NCI-H1105 treated with DMSO at 0.1 percent for 48 hours (cell line): Measurements from ENCODE around the gene P2RX5.

Source experiments
- DNase-seq: peaks from one replicate; lab custom pipeline; 2025; lab: John Stamatoyannopoulos, UW

The P2RX5 gene

DNA sequence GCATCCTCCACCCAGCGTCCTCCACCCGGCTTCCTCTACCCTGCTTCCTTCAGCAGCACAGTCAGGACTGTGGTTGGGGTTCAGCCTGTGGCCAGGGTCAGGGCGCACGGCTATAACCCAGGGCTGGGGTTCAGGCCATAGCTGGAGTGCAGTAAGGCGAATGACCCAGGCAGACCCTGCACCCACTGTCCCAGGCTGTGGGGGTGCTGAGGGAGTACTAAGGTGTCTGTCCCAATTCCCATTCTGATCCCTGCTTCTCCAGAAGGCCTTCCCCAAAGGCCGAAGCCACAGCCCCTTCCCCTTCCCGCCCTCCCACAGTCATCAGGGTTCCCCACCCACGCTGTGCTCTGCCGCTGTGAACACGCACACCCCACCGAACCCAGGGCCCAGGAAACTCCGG is 14.9 kb downstream of the P2RX5 start:
- DNase-seq = no peak

DNA sequence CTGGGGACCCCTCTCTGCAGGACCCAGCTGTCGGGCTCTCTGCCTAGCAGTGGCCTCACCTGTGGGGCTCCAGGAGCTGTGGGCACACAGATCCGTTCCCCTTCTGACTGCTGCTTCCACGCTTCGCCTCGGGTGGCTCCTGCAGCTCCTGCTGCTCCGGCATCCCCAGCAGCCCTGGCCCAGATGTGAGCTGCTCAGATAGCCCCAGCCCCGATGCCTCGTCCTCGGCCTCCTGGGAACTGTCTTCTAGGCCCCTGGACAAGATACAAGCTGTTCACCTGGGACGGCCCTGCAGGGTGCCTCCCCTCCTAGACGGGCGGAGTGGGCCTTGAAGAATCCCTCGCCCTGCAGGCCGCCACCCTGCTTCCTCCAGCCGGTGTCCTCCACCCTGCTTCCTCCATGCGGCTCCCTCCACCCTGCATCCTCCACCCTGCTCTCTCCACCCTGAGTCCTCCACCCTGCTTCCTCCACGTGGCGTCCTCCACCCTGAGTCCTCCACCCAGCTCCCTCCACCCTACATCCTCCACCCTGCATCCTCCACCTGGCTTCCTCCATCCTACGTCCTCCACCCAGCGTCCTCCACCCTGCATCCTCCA is 16.3 kb downstream of the P2RX5 start:
- no peak for DNase-seq

DNA sequence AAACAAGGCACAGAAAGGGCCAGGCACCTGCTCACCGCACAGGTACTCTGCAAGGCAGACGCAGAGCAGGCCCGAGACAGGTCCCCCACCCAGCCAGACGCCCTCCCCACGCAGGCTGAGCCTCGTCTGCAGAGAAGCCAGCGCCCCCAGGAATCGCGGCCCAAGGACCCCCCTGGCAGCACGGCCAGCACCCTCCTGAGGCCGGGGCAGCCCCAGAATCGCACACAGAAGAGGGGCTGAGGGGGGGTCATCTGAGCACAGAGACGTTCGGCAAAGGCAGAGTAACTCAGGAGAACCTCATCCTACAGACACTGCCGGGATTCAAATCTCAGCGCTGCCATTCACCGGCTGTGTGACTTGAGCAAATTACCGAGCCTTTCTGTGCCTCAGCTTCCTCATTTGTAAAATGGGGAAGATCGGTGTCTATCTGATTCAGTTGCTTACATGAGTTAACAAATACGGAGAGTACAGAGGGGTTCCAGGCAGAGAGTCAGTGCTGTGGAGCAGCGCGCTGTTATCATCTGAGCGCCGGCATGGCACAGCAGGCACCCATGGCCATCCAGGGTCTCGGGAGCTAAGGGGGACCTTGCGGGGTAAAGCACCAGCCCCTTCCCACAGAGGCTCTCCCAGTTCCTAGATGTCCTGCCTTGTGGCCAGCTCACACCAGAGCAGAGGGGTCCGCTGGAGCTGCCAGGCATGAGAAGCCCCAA is 17.0 kb downstream of the P2RX5 start:
- no peak for DNase-seq

DNA sequence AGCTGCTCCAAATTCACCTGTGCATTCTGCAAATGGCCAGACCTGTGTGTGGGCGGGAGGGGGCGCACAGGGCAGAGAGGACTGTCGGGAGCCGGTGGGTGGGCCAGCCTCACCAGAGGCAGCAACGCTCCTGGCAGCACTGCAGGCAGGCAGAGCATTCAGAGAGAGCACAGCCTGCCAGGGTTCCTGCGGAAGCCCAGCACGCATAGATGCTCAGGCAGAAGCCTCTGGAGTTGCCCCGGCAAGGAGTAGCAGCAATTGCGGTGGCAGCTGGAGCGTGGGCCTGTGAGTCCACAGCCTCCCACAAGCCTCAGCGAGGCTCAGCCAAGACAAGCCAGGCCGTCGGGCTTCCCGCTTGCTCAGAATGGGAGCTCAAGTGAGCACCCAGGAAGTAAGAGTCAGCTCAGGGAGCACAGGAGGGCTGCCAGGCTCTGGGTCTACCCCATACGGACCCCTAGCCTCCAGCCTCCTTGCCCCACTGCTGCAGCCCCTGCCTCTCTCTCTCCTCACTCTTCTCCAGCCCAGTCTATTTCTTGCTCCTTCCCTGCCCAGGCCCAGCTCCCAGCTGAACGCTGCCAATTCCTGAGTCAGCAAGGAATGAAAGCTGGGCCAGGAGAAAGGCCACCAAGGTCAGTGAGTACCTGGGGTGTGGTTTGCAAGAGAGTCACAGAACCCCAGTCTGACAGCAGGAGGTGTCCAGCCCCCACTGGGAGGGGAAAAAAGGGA is 17.7 kb downstream of the P2RX5 start:
- no peak for DNase-seq

DNA sequence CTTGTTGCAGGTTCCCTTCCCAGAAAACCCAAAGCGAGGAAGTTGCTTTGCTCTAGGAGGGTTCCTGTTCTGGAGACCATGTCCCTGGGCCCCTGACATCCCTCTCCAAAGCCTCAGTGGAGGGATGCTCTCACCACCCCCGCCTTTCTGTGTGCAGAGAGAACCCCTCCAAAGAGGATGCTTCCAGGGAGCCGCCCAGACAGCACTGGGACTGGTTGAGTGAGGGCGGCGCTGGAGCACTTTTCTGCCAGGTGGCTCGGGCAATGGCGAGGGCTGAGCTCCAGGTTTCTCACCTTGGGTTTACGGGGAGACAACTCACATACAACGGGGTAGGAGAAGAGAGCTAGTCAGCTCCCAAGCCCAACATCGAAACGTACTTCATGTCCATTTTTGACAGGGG is 20.1 kb downstream of the P2RX5 start:
- no peak for DNase-seq

DNA sequence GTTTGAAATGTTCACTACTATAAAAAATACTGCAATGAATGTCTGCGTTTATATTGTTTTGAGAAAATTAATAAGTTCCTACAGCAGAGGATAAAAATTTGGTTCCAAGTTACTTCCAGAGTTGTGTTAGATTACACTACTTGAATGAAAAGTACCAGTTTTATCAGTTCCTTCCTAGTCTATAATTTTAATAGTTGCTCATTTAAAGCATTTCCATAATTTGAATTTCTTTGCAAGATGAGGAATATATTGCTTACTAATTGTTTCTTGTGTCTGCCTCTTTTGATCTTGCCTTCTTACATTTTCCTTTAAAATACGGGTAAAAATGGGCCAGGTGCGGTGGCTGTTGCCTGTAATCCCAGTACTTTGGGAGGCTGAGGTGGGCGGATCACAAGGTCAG is 23.4 kb downstream of the P2RX5 start:
- no peak for DNase-seq

DNA sequence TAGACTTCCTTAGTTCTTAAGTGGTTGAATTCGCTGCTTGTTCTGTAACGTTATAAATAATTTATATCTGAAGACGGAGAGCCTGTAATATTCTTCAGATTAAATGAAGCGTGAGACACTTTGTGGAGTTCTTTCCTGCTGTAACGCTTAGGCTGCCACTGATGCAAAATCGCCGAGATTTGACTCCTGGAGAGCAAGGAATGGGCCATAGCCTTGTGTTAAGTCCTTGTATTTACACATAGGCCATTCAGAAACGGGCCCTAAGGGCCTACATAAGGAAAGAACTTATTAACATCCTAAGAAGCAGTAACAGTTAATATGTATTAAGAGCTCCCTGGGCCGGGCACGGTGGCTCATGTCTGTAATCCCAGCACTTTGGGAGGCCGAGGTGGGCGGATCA is 26.4 kb downstream of the P2RX5 start:
- no peak for DNase-seq

DNA sequence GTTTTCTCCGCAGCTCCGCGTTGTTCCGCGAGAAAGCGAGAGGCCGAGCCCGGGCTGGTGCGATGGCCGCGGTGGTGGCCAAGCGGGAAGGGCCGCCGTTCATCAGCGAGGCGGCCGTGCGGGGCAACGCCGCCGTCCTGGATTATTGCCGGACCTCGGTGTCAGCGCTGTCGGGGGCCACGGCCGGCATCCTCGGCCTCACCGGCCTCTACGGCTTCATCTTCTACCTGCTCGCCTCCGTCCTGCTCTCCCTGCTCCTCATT is 26.9 kb downstream of the P2RX5 start:
- no peak for DNase-seq

DNA sequence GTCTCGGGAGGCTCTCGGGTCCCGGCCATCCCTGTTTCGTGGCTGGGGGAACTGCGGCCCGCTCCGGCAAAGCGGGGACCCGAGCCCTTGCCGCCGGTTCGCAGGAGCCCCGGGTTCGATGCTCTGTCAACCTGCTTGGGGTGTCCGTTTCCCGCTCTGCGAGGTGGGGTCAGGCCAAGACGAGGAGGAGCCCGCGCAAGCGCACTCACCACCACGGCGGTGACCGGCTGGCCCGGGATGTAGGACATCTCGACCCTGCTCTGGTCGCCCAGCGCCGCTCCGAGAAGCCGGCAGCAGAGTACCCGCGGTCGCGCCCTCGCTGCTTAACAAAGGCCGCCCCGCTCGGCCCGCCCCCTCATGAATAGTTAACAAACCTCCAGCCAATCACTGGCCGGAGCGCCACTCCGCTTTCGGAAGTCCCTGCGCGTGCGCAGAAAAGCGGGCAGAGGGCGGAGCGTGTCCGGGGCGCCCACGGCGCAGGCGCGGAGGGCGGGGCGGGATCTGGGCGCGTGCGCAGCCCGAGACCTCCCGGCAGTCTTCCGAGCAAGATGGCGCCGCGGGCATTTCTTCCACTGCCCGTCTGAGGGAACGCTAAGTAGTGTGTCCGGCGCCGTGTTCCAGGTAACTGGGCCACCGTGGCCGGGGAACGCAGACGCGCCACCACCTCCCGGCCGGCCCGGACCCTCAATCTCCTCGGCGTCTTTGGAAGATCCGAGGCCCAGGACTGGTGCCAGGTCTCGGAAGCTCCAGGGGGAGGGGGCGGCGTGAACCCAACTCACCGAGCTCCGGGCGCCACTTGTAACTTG is 27.5 kb downstream of the P2RX5 start, which contains the start of the genes EMC6 and TAX1BP3:
Gene EMC6 (plus strand): TSS at position 534 of the 806 bp plus-strand sequence. CDS start 335 bp downstream, outside the sequence.
Gene TAX1BP3 (minus strand): TSS at position 300 of the 806 bp plus-strand sequence. CDS start 52 bp downstream, at position 248.
- peak; percentile 89 for DNase-seq

DNA sequence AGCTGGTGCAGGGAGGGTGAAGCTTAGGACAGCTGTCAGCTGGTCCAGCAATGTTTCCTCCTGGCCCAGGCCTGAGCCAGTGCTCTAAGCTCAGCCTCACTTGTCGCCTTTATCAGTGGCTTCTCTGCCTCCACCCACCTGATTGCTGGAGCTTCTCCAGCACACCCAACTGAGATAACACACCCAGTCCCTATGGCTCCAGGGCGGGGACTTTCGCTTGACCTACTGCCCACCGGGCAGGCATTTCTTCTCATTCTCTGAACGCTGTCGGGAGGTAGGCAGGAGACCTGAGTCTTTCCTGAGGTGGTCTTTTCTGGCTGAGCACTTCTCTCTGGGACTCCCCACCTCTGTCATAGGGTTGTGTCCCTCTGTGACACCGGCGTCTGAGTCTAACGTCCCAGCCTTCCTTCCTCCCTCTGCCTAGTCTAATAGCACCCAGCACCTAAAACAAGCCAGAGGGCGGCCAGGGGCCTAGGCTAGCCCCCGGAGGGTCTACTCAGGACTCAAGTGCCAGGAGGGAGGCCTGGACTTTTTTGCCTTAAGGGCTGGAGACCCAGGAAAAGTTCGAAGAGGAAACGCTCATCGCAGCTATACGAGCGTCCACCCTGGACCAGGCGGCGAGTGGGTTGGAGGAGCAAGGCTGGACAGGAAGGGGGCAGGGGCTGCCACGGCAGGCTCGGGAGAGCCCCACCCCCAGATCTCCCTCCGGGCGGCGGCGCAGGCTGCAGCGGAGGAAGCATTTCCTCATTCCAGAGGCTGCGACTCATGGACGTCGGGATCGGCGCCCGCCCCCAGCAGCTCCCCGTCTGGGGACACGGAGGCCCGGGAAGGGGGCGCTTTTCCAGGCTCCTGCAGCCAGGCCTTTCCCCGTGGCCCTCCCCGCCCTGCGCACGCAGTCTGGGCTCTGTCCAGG is 28.3 kb downstream of the P2RX5 start:
- DNase-seq = peak; percentile 22

DNA sequence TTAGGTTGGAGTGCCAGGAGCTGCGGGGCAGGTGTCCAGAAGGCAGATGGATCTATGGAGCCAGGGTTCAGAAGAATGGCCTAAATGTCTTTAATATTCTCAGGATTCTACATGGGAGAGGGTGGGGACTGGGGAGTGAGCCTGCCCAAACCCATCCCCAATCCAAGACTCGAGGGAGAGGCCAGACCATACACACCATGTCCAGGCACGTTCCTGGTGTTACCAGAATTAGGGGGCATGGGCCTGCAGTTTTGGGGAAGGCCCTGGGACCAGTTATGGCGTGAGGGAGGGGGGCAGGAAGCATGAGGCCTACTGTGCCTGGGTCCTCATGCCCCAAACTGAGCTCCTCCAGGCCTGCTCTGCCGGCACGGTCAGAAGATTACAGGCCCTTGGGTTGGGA is 29.4 kb downstream of the P2RX5 start:
- no peak for DNase-seq

DNA sequence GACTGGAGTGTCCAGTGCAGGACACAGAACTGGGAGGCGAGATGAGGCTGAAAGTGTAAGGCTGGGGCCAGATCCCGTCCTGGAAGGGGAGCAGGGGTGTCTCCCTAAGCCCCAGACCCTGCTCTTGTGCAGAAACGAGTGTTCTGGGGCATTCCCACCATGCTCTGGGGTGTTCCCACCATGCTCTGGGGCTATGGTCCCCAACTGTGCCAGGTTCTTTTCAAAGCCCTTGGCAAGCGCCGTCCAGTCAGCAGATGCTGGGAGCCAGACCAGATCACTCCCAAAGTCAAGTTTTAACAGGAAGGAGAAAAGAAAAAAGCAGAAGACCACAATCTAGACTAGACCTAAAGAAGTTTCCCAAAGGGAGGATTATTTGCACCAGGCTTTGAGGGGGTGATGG is 30.1 kb downstream of the P2RX5 start:
- no peak for DNase-seq

DNA sequence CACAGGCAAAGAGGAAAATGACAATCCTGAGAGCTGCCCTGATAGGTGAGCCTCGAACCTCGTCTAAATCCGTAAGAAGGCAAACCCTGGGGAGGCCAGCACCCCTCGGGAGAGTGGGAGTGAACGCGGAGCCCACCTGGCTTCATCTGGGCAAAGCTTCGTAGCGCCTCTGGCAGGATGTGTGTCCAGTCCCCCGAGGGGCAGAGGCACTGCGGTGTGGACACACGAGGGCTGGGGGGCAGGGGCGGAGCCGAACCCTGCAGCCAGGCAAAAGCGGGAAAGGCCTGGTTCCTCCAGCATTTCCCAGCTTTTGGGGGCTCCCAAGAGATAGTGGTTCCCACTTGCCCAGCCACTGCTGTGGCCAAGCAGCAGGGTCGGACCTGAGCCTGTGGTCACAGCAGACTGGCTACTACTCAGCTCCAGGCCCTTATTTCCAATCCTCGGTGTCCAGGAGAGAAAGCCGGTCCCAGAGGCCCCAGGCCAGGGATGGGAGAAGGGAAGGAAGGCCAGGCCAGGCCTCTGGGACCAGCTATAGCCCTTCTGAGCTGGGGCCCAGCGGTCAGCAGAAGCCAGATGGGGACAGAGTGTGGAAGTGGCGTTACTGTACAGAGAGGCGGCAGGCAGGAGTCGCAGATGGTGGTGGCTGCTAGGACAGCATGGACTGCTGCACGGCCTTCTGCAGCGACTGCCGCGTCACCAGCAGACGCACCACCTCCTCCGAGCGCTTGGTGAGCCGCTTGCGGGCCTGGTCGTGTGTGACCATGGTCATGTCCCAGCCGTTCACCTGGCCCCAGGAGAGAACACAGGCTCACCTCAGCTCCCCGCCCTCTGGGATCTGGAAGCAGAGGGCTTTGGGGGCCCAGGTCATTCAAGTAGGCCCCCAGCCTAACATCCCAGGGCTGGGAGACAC is 32.6 kb downstream of the P2RX5 start:
- DNase-seq = no peak

DNA sequence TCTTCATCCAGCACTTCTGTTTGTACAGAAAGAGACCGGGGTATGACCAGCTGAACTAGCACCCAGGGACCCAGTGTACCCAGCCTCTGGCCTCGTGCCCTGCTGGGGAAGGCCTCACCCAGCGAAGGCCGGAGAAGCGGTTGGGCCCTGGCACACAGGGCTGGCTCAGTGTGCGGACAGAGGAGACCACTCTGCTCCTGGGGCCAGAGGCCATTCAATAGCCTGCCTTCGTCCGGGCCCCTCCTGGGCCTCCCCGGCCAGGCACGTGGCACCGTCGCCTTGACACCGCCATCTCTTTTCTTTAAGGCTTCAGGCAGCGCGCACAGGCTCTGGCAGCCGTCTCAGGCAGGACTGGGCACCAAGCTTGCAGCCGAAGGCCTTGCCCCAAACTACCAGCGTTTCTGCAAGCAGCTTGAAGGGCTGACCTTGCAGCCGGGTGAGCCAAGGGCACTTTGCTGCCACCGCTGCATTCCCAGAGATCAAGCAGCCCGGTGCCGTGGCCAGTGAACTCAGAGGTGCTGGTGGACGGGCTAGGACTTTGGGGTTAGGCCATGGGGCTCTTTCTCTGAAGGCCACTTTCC is 35.6 kb downstream of the P2RX5 start:
- no peak for DNase-seq

DNA sequence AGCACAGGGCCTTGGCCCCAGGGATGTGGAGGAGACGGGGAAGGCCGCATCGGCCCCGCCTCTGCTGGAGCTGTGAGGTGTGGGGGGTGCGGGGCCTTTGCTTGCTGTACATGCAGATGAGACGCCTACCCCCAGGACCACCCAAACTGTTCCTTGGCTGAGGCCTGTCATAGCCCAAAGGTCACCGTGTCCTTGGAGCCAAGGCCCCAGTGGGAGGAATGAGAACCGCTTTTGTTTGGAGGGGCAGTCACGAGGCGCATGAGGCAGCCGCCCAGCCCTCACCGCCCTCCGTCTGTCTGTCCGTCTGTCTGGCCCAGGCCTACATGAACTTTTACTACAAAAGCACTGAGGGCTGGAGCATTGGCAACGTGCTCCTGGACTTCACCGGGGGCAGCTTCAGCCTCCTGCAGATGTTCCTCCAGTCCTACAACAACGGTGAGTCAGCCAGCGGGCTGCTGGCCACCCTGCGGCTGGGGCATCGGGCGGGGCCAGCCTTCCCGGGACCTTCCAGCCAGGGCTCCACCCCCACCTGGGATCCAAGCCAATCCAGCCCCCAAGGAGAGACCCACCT is 36.3 kb downstream of the P2RX5 start:
- no peak for DNase-seq

DNA sequence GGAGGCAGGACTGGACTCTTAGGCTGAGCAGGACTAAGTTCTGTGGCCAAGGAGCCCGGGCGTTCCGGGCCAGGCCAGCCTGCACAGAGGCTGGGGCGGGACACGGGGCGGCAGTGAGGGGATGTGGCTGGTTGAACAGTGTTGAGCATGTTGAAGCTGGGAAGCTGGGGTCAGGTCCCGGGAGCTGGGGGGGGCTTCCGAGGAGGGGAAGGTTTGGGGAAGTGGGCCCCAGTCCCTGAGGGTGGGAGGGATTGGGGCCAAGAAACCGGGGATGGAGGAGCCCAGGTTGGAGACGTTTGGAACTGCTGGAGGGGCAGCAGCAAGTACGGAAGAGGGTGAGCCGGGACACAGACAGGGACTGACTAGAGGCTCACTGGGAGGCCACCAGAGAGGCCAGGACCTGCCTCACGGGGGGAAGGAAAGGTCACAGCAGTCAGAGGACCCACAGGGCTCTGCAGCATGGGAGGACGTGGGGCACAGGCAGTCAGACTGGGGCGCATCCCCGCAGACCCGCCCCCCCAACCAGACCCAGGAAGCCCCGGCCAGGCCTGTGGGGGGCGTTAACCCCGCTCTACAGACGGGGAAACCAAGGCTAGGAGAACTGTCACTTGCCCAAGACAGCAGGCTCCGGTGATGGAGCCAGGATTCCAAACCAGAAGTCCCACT is 37.0 kb downstream of the P2RX5 start:
- DNase-seq = no peak

DNA sequence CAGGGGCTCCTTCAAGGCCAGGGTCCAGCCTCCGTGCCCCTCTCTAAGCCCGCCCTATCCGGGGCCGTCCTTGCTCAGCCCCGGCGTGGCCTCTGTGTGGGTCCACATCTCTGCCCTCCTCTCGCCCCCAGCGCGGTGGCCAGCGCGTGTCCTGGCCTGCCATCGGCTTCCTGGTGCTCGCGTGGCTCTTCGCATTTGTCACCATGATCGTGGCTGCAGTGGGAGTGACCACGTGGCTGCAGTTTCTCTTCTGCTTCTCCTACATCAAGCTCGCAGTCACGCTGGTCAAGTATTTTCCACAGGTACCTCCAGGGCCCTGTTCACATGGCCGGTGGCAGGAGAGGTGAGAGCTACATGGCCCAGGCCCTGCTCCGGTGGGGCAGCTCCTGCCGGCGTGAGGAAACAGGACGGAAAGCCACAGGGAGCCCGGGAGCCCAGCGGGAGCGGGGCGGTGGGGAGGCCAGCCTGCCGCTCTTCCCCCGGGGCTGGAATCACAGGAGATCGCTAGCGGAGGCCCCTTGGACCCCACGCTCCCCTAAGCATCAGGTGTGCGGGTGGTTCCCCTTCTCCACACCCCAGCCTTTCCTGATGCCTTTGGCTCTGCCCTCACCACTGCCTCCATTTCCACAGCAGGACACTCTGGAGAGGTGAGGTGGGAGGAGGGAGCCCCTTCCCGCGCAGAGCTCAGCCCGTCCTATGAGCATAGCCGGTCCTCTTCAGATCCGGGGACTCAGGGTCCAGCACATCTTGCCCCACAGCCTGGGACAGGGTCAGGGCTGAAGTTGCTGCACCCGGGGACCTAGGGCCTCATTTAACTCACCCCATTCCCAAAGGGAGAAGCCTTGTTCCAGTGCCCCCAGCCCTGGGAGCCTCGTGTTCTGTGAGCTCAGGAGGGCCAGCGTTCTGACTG is 37.8 kb downstream of the P2RX5 start:
- DNase-seq = no peak

DNA sequence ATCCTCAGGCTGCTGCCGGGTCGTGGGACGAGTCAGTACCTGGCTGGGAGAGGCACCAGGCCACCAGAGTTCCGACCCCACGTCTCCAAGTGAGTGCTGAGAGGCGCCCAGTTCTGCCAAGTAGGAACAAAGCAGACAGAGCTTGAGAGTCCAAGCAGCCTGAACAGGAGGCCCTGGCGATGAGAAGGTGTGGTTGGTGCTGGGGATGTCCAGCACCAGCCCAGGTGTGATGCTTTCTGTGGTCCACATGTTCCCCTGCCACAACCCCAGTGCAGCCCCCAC is 38.4 kb downstream of the P2RX5 start:
- DNase-seq = no peak
